Loucy (cell line): ENCODE data around the gene NUP214.

Experiments used
- EZH2phosphoT487 ChIP-seq: fragments of 200-600 bp; IDR thresholded peaks from 2 replicates; pipeline ENCODE4 v1.6.1; 2018; ENCODE audit warnings: antibody characterized with exemption, mild to moderate bottlenecking, moderate library complexity, borderline replicate concordance
- TF ChIP-seq, protein P1 (sequence below): fragments of 200-600 bp; sonication (generic); conservative IDR thresholded peaks from 2 replicates; pipeline ENCODE4 v1.5.1; 2014; ENCODE audit warnings: mild to moderate bottlenecking, antibody characterized with exemption, low read length

DNA sequence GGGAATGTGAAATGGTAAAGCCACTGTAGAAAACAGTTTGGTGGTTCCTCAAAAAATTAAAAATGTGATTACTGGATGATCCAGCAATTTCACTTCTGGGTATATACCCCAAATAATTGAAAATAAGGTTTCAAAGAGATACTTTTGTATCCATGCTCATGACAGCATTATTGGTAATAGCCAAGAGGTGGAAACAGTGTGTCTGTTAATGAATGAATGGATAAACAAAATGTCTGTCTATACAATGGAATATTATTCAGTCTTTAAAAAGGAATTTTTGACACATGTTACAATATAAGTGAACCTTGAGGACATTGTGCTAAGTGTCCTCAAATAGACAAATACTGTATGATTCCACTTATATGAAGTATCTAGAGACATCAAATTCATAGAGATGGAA, 40.1 kb downstream of the NUP214 start:
- TF ChIP-seq, protein P1, sequence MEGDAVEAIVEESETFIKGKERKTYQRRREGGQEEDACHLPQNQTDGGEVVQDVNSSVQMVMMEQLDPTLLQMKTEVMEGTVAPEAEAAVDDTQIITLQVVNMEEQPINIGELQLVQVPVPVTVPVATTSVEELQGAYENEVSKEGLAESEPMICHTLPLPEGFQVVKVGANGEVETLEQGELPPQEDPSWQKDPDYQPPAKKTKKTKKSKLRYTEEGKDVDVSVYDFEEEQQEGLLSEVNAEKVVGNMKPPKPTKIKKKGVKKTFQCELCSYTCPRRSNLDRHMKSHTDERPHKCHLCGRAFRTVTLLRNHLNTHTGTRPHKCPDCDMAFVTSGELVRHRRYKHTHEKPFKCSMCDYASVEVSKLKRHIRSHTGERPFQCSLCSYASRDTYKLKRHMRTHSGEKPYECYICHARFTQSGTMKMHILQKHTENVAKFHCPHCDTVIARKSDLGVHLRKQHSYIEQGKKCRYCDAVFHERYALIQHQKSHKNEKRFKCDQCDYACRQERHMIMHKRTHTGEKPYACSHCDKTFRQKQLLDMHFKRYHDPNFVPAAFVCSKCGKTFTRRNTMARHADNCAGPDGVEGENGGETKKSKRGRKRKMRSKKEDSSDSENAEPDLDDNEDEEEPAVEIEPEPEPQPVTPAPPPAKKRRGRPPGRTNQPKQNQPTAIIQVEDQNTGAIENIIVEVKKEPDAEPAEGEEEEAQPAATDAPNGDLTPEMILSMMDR, result no peak
- no peak for TF ChIP-seq EZH2phosphoT487
